Keratinocyte (primary cell): ENCODE measurements around the gene MVB12B. TPM values are rescaled to one million over a fixed set of nuclear protein-coding genes. Genes with fewer than 3 reads are reported as not detected.

Experiments
- DNase-seq: peaks from one replicate; pipeline ENCODE4 v3.0.0-alpha.2; 2011; ENCODE audit warnings: low read depth, missing footprints, low spot score
- FAIRE-seq: peaks from 2 replicates; lab custom pipeline; 2011; peaks lifted over from hg19 to GRCh38; lab: Jason Lieb, UNC
- H2AFZ ChIP-seq: 2 replicates; pipeline ENCODE4 v1.6.0; 2012; ENCODE audit warnings: low read length, control low read depth, inconsistent platforms; ENCODE audit not compliant: control insufficient read depth
- H3K27ac ChIP-seq: 2 replicates; pipeline ENCODE4 v1.5.1; 2011; ENCODE audit warnings: low read length; ENCODE audit not compliant: control insufficient read depth, insufficient read depth
- H3K27me3 ChIP-seq: 3 replicates; pipeline ENCODE4 v1.6.0; 2011; ENCODE audit warnings: low read length; ENCODE audit not compliant: control insufficient read depth, insufficient read depth; ENCODE audit errors: extremely low read depth
- H3K36me3 ChIP-seq, 2 experiments: 2 replicates in 1 of 2; 3 replicates in 1 of 2; pipeline ENCODE4 v1.5.1; 2011; ENCODE audit warnings: low read length in 2 of 2, mild to moderate bottlenecking in 1 of 2; ENCODE audit not compliant: control insufficient read depth in 2 of 2, insufficient read depth in 2 of 2; ENCODE audit errors: extremely low read depth in 1 of 2
- H3K4me1 ChIP-seq: 3 replicates; pipeline ENCODE4 v1.5.1; 2011; ENCODE audit warnings: low read length; ENCODE audit not compliant: control insufficient read depth, insufficient read depth; ENCODE audit errors: extremely low read depth
- H3K4me2 ChIP-seq: 3 replicates; pipeline ENCODE4 v1.6.0; 2011; ENCODE audit warnings: low read depth, low read length; ENCODE audit not compliant: control insufficient read depth, insufficient read depth; ENCODE audit errors: extremely low read depth
- H3K4me3 ChIP-seq, 3 experiments: fragments of 200-600 bp in 1 of 3; sonication (generic) in 1 of 3; 2 replicates in 2 of 3; 3 replicates in 1 of 3; pipeline ENCODE4 v1.5.1; 2011 to 2016; ENCODE audit warnings: low read length in 3 of 3, mild to moderate bottlenecking in 3 of 3, control low read depth in 2 of 3, inconsistent platforms in 1 of 3, low read depth in 1 of 3, mixed read lengths in 1 of 3, mixed run types in 1 of 3, moderate library complexity in 1 of 3; ENCODE audit not compliant: control insufficient read depth in 2 of 3, insufficient read depth in 2 of 3; ENCODE audit errors: extremely low read depth in 1 of 3
- H3K79me2 ChIP-seq: 2 replicates; pipeline ENCODE4 v1.6.0; 2012; ENCODE audit warnings: low read length; ENCODE audit not compliant: control insufficient read depth, insufficient read depth
- H3K9ac ChIP-seq: 3 replicates; pipeline ENCODE4 v1.6.0; 2011; ENCODE audit warnings: low read length; ENCODE audit not compliant: control insufficient read depth, insufficient read depth; ENCODE audit errors: extremely low read depth
- H3K9me1 ChIP-seq: 3 replicates; pipeline ENCODE4 v1.6.0; 2011; ENCODE audit warnings: low read length; ENCODE audit not compliant: control insufficient read depth, insufficient read depth; ENCODE audit errors: extremely low read depth
- H3K9me3 ChIP-seq: 2 replicates; pipeline ENCODE4 v1.5.1; 2012; ENCODE audit warnings: low read depth, low read length; ENCODE audit not compliant: control insufficient read depth
- H4K20me1 ChIP-seq: 3 replicates; pipeline ENCODE4 v1.6.0; 2011; ENCODE audit warnings: low read length; ENCODE audit not compliant: control insufficient read depth, insufficient read depth; ENCODE audit errors: extremely low read depth
- EZH2 ChIP-seq: IDR thresholded peaks from one replicate; pipeline ENCODE4 v1.6.1; 2012; ENCODE audit warnings: inconsistent platforms, mild to moderate bottlenecking, low read length, moderate library complexity
- dilution Hi-C: fragments of 300-500 bp; cut with MboI; formaldehyde crosslinking; loops from one replicate; pipeline ENCODE4 v1.7.0; 2020; ENCODE audit warnings: low sequenced_read_pairs; ENCODE audit not compliant: extremely low pct_ligation_motif_present
- polyA plus RNA-seq, 5 experiments: library from polyadenylated mRNA; depleted of rRNA in 3 of 5; stranded (reverse) in 3 of 5; stranded (forward) in 1 of 5; unstranded in 1 of 5; fragments of >200 nt; gene quantifications; 1 replicate in 1 of 5; 2 replicates in 3 of 5; 3 replicates in 1 of 5; pipeline versions ENCODE4 v1.2.1 to v1.2.3, GENCODE V29; 2011 to 2012; ENCODE audit warnings: missing spikeins in 2 of 5, low read depth in 1 of 5, low replicate concordance in 1 of 5
- TF ChIP-seq, protein P1 (sequence below), 3 experiments: IDR thresholded peaks in 1 of 3; conservative IDR thresholded peaks in 1 of 3; optimal IDR thresholded peaks in 1 of 3; 2 replicates in 2 of 3; 3 replicates in 1 of 3; pipeline versions ENCODE3 to v1.5.1; 2011; ENCODE audit warnings: low read length in 3 of 3, mild to moderate bottlenecking in 3 of 3, moderate library complexity in 2 of 3, control low read depth in 1 of 3, inconsistent platforms in 1 of 3; ENCODE audit not compliant: insufficient read depth in 2 of 3; ENCODE audit errors: extremely low read depth in 1 of 3

Gene MVB12B
- polyA plus RNA-seq, 1 donor (not counting 4 experiments of a cell fraction or from before 2014, with no cell fraction given), result 1.2 TPM

DNA sequence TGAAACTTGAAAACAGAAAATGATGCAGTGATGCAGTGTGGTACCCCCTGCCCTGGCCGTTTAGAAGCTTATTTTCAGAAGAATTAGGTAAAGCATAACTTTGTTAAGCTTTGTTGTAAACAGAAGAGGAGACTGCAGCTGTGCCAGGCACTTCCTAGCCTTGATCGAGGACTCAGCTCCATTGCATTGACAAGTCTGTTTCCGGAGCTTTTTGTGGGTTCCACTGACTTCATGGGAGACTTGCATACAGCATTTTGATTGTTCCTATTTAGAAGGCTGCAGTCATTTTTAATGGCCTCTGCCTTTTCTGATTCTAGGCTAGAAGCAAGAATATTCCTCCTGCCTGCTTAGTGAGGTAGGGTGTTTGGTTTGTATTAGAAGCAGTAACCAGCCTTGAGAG, 12.3 kb downstream of the MVB12B start:
- DNase-seq, result no peak
- Histone ChIP-seq H2AFZ (no peak overlapping the region), H3K4me1 (no peaks in the 10 kb centered on the region), H3K27me3 (no peaks in the 10 kb centered on the region), H3K79me2 (no peaks in the 10 kb centered on the region), H3K36me3 (no peaks in the 10 kb centered on the region), H3K9me1 (no peaks in the 10 kb centered on the region), H3K27ac (no peak overlapping the region), H3K9me3 (no peaks in the 10 kb centered on the region), H3K4me3 (no peak overlapping the region), H3K9ac (no peak overlapping the region), H3K4me2 (no peak overlapping the region), H4K20me1 (no peaks in the 10 kb centered on the region)
- dilution Hi-C loops, result no loop called here
- no peak for FAIRE-seq
- TF ChIP-seq EZH2, result no peak
- TF ChIP-seq, protein P1, sequence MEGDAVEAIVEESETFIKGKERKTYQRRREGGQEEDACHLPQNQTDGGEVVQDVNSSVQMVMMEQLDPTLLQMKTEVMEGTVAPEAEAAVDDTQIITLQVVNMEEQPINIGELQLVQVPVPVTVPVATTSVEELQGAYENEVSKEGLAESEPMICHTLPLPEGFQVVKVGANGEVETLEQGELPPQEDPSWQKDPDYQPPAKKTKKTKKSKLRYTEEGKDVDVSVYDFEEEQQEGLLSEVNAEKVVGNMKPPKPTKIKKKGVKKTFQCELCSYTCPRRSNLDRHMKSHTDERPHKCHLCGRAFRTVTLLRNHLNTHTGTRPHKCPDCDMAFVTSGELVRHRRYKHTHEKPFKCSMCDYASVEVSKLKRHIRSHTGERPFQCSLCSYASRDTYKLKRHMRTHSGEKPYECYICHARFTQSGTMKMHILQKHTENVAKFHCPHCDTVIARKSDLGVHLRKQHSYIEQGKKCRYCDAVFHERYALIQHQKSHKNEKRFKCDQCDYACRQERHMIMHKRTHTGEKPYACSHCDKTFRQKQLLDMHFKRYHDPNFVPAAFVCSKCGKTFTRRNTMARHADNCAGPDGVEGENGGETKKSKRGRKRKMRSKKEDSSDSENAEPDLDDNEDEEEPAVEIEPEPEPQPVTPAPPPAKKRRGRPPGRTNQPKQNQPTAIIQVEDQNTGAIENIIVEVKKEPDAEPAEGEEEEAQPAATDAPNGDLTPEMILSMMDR (optimal IDR thresholded peaks at IDR 0.05 in 1 of 3, IDR thresholded peaks at IDR 0.05 in 1 of 3, conservative IDR thresholded peaks at IDR 0.05 in 1 of 3; ENCODE audit: extremely low read depth in 1 of 3, insufficient read depth in 2 of 3, low read length in 3 of 3), result no peak

DNA sequence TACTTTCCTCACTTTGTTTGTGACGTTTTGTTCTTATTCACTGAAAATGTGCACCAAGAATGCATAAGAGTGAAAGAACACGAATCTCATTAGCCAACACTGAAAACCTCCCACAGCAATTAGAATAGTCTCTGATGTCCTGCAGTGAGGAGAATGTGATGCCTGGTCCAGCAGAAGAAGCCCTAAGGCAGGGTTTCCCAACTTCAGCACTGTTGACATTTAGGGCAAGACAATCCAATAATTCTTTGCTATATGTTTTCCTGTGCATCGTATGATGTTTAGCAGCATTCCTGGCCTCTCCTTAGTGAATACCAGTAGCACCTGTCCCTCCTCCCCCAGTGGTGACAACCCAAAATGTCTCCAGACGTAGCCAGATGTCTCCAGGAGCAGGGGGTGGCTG, 14.8 kb downstream of the MVB12B start:
- Histone ChIP-seq H3K9me1 (no peaks in the 10 kb centered on the region), H3K4me1 (no peaks in the 10 kb centered on the region), H2AFZ (no peak overlapping the region)

More for the DNA sequence above, 14.8 kb downstream of the MVB12B start:
- no peak overlapping the region for H3K4me2 ChIP-seq
- H3K27me3 ChIP-seq, result no peaks in the 10 kb centered on the region
- FAIRE-seq (no peak), DNase-seq (no peak)
- H3K36me3 ChIP-seq, result no peaks in the 10 kb centered on the region
- TF ChIP-seq, protein P1 (optimal IDR thresholded peaks at IDR 0.05 in 1 of 3, IDR thresholded peaks at IDR 0.05 in 1 of 3, conservative IDR thresholded peaks at IDR 0.05 in 1 of 3; ENCODE audit: extremely low read depth in 1 of 3, insufficient read depth in 2 of 3, low read length in 3 of 3), result no peak
- no peak for TF ChIP-seq EZH2
- no peaks in the 10 kb centered on the region for H3K9me3 ChIP-seq
- no peaks in the 10 kb centered on the region for H4K20me1 ChIP-seq
- no peaks in the 10 kb centered on the region for H3K79me2 ChIP-seq
- H3K9ac ChIP-seq, result no peak overlapping the region
- dilution Hi-C loops, result no loop called here
- H3K4me3 ChIP-seq, result no peak overlapping the region
- no peak overlapping the region for H3K27ac ChIP-seq
